Middle frontal gyrus (tissue), 1 donor: ENCODE data around the gene LSM14A.
"Not testable (repeated sequence)": the region's sequence is repeated elsewhere in the genome, so short reads cannot be mapped to it uniquely, and the experiment has no call there.

ENCODE experiments used
- DNase-seq: peaks from one replicate; pipeline ENCODE4 v3.0.0-alpha.2; 2015; ENCODE audit warnings: low spot score; ENCODE audit errors: extremely low spot score

The LSM14A gene

DNA sequence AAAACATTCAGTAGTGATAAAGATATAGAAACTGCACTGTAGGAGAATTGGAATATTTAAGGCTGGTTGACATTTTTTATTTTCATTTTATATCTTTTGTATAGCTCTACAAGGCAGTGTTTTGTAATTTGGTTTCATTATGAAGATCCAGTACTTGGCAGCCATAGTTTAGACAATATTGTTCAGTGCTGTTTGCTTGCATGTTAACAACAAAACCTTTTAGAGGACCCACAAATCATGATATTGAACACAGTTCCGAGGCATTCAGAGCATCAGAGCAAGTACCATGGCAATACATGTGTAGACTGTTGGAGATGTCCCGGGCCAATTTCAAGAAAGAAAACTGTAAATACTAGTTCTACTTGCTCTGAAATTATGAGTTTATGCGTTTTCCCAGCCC is 56.5 kb downstream of the LSM14A start:
- no peak for DNase-seq

DNA sequence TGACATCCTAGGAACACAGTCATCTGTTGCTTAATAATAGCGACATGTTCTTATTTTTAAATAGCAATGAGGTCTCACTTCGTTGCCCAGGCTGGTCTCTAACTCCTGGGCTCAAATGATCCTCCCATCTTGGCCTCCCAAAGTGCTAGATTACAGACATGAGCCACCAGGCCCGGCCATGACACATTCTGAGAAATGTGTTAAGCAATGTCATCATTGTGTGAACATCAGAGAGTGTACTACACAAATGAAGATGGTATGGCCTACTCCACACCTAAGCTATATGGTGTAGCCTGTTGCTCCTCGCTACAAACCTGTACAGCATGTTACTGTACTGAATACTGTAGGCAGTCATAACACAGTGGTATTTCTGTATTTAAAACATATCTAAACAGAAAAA is 57.4 kb downstream of the LSM14A start:
- DNase-seq = no peak

GRCh38 chr19:34230820-34231219 is 58.5 kb downstream of the LSM14A start:
- no peak for DNase-seq

DNA sequence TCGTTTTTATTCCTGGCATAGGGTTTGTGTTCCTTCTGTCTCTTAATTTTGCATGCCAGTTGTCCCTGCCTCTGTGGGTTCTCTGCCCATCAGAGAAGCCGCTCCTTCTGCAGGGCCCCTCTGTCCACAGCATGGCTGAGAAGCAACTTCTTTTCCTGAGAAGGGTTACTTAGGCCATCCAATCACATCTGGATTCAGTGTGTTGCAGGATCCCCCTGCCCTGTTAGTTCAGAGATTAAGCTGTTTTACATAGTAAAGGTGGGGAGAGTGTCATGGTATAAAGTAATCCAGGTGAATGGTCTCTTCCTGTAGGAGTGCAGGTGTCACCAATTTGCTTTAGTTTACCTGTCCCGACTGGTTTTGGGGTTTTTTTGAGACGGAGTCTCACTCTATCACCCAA is 59.1 kb downstream of the LSM14A start:
- DNase-seq = no peak

- no peak for DNase-seq
Measured at GRCh38 chr19:34232566-34233481, 60.5 kb downstream of the LSM14A start.

DNA sequence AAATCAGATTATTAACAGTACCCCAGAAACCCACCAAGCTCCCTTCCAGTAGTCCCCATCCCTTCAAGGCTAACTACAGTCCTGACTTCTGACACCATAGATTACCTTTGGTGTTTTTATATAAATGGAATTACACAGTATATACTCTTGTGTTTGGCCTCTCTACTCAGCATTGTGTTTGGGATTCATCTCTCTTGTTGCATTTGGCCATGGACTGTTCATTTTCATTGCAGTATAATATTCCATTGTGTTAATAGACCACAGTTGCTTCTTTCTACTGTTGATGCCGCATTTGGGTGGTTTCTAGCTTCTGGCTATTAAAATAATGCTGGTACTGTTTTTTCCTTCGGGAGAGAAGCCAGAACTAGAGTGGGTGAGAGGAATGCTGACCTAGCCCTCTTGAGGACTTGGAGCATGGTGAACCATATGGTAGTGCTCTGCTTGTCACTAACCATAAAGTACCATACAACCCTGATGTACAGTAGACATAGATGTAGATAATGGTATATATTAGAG is 63.2 kb downstream of the LSM14A start:
- DNase-seq = no peak

GRCh38 chr19:34236035-34236987 is 64.0 kb downstream of the LSM14A start:
- DNase-seq = no peak

DNA sequence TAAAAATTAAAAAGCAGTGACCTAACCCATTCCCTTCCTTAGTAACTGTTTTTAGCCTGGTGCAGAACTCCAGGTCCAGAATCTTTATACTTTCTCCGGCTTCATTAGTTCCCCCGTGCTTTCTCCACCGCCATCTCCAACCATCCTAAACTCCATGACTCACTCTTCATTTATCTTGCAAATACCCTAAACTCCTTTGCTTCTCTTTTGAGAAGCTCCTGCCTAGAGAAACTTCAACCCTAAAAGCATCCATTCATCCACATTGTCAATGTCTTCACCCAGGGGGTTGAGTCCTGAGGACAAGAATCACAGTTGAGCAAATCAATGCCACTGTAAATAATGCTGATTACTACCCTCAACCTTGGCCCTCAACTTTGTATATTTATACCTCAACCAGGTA is 65.0 kb downstream of the LSM14A start:
- DNase-seq = no peak

DNA sequence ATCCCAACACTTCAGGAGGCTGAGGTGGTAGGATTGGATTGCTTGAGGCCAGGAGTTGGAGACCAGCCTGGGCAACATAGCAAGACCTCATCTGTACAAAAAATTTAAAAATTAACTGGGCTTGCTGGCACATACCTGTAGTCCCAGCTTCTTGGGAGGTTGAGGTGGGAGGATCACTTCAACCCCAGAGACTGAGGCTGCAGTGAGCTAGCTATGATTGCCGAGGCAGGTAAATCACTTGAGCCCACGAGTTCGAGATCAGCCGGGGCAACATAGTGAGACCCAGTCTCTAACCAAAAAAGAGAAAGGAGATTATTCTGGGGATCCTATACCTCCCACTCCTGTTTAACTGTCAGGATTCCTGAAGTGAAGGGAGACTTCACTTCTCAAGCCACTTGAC is 65.6 kb downstream of the LSM14A start:
- DNase-seq = no peak

- DNase-seq = no peak
Measured at GRCh38 chr19:34241513-34242337, 69.4 kb downstream of the LSM14A start.

DNA sequence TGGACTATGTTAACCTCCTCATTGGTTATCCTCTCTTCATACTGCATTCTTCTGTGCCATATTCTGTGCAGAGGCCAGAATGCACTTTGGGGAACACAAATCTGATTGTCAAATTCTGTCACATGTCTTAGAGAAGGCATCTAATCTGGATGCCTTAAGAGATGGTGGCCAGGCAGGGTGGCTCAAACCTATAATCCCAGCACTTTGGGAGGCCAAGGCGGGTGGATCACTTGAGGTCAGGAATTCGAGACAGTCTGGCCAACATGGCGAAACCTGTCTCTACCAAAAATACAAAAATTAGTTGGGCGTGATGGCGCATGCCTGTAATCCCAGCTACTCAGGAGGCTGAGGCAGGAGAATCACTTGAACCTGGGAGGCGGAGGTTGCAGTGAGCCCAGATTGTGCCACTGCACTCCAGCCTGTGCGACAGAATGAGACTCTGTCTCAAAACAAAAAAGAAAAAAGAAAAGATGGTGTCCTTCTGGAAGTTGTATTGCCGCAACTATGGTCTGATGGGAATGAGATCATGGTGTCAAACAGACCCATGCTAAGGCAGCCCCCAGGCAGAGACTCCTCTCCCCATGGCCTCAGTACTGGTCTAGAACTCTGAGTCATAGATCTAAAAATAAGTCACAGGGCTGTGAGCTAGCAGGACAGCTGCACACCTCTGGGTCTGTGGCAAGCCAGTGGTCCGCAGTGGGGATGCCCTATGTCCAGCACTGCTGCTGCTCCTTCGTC is 71.0 kb downstream of the LSM14A start:
- DNase-seq = not testable (repeated sequence)

- no peak for DNase-seq
Measured at GRCh38 chr19:34243876-34244578, 71.7 kb downstream of the LSM14A start.

DNA sequence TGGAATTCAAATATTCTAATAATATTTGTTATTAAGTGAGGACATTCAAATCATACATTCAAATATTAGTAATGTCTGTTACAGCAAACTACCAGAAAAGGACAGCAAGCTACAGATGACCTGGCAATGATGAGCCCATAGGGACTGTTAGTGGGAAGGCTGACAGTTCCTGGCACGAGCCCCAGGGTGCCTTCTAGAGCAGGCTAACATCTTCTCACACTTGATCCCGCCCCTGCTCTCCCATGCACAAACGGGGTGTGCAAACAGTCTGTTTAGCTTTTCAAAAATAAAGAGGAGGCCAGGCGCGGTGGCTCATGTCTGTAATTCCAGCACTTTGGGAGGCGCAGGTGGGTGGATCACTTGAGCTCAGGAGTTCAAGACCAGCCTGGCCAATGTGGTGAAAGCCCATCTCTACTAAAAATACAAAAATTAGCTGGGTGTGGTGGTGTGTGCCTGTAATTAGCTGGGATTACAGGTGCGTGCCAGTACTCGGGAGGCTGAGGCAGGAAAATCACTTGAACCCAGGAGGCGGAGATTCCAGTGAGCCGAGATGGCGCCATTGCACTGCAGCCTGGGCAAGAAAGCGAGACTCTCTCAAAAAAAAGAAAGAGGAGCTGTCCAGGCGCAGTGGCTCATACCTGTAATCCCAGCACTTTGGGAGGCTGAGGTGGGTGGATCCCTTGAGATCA is 72.5 kb downstream of the LSM14A start:
- DNase-seq = no peak

GRCh38 chr19:34246340-34246739 is 74.0 kb downstream of the LSM14A start:
- DNase-seq = no peak

DNA sequence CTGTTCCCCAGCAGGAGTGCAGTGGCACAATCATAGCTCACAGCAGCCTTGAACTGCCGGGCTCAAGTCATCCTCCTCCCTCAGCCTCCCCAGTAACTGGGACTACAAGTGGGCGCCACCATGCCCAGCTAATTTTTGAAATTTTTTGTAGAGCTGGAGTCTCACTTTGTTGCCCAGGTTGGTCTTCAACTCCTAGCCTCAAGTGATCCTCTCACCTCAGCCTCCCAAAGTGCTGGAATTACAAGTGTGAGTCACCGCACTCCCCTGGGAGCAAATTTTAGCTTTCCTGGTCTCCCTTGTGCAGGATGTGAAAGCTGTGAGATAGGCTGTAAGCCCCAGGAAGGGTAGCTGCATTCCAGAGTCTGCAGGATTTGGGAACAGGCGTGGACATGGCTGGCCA is 76.6 kb downstream of the LSM14A start:
- DNase-seq = no peak

DNA sequence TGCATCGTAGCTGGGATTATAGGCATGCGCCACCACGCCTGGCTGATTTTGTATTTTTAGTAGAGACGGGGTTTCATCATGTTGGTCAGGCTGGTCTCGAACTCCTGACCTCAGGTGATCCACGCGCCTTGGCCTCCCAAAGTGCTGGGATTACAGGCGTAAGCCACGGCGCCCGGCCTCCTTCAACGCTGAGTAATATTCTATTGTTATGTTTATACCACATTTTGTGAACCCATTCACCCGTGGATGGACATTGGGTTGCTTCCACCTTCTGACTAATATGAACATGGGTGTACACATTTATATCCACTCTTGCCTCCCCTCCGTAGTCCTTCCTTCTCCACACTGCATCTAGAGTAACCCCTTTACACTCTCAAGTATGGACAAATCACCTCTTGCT is 80.9 kb downstream of the LSM14A start:
- not testable (repeated sequence) for DNase-seq

- DNase-seq = not testable (repeated sequence)
Measured at GRCh38 chr19:34253681-34254045, 81.4 kb downstream of the LSM14A start.

- DNase-seq = peak; percentile 67
Measured at GRCh38 chr19:34254046-34254697, 81.9 kb downstream of the LSM14A start, which contains the start of gene GARRE1. Gene GARRE1, plus strand, starts transcription at chr19:34254554. Its CDS starts 45,920 bp downstream, at chr19:34300474.
